GM21390 (cell line): Measurements from ENCODE around the gene L3MBTL1.

Experiments used
- ATAC-seq: cut with Tn5 transposase; IDR thresholded peaks from one replicate; pipeline ENCODE4 v1.9.1; 2021; ENCODE audit not compliant: unreplicated experiment

The L3MBTL1 gene

GRCh38 chr20:43507150-43508080 is at the start of gene L3MBTL1:
TSS of gene L3MBTL1 (plus strand) at chr20:43507697. CDS start at chr20:43513504, 5,807 bp downstream.
- ATAC-seq = no peak

GRCh38 chr20:43458422-43458924 is 49.0 kb upstream of the L3MBTL1 start:
- no peak for ATAC-seq

- no peak for ATAC-seq
Observed at GRCh38 chr20:43459022-43459942, 48.2 kb upstream of the L3MBTL1 start.

GRCh38 chr20:43460172-43460829 is 47.2 kb upstream of the L3MBTL1 start:
- ATAC-seq = no peak

- ATAC-seq = no peak
Observed at GRCh38 chr20:43460830-43461200, 46.7 kb upstream of the L3MBTL1 start.

- ATAC-seq = no peak
Observed at GRCh38 chr20:43461894-43462659, 45.4 kb upstream of the L3MBTL1 start.

GRCh38 chr20:43462660-43463526 is 44.6 kb upstream of the L3MBTL1 start:
- ATAC-seq = no peak

GRCh38 chr20:43463527-43464218 is 43.8 kb upstream of the L3MBTL1 start:
- ATAC-seq = no peak

GRCh38 chr20:43464219-43464790 is 43.2 kb upstream of the L3MBTL1 start:
- no peak for ATAC-seq

GRCh38 chr20:43465625-43465943 is 41.9 kb upstream of the L3MBTL1 start:
- no peak for ATAC-seq

- ATAC-seq = no peak
Observed at GRCh38 chr20:43467589-43467988, 39.9 kb upstream of the L3MBTL1 start.

- no peak for ATAC-seq
Observed at GRCh38 chr20:43472671-43473380, 34.7 kb upstream of the L3MBTL1 start.

- ATAC-seq = no peak
Observed at GRCh38 chr20:43473381-43473704, 34.2 kb upstream of the L3MBTL1 start.

- ATAC-seq = no peak
Observed at GRCh38 chr20:43477193-43477592, 30.3 kb upstream of the L3MBTL1 start.

GRCh38 chr20:43477619-43478018 is 29.9 kb upstream of the L3MBTL1 start:
- ATAC-seq = no peak

- ATAC-seq = no peak
Observed at GRCh38 chr20:43490038-43490437, 17.5 kb upstream of the L3MBTL1 start.

GRCh38 chr20:43492101-43492500 is 15.4 kb upstream of the L3MBTL1 start:
- peak; percentile 87 for ATAC-seq

GRCh38 chr20:43495388-43495787 is 12.1 kb upstream of the L3MBTL1 start:
- ATAC-seq = no peak
